ENCODE measurements around the gene SRSF8. TPM values are rescaled to one million over a fixed set of nuclear protein-coding genes. Genes with fewer than 3 reads are reported as not detected.

SRSF8 gene
- total and polyA plus RNA-seq, 9 of the 15 experiments (the other 6 are each of a cell fraction or from before 2014, with no cell fraction given), result 18.0 to 53.4 (median 27.9) TPM

DNA sequence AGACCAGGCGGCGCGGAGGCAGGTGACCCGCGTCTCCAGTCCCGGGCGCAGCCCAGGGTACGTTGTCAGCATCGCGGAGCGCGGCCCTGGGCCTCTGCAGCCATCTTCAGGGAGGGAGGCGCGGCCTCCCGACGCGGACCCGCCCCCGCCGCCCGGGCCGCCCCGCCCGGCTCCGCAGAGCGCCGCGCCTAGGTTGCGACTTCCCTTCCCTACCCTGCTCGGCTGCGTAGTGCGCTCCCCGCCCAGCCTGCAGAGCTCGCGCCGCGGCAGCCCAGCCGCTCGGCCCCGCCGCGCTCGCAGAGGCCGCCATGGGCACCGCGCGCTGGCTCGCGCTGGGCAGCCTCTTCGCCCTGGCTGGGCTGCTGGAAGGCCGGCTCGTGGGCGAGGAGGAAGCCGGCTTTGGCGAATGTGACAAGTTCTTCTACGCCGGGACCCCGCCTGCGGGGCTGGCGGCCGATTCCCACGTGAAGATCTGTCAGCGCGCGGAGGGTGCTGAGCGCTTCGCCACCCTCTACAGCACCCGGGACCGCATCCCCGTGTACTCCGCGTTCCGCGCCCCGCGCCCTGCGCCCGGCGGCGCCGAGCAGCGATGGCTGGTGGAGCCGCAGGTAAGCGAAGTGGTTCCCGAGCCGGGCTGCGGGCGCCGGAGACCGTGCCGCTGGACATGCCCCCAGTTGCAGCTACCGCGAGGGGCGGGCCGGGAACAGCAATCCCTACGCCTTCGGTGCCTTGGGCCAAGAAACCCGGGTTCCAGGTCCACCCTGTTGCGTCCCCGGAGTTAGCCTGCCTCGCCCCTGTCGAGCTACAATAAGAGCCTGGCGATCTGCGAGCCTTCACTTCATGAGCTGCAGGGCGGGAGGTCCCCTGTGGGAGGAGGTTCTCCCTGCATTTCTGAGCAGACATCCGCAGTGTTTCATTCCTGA is 23.2 kb downstream of the SRSF8 start, which contains the start of gene ENDOD1 (continued):
- TF ChIP-seq KDM5B (IDR thresholded peaks at IDR 0.05; ENCODE audit: insufficient replicate concordance, low read depth, low read length) (peak; percentile 79), TBP (optimal IDR thresholded peaks at IDR 0.05; ENCODE audit: low read depth, low read length) (peak; percentile 43), TGIF2 (CRISPR knock-in tag; IDR thresholded peaks at IDR 0.05) (peak; percentile 96; the same call in 1 of the 2 replicates), POLR2AphosphoS5 (IDR thresholded peaks at IDR 0.05; ENCODE audit: control insufficient read depth, insufficient read depth, low read depth, low read length) (peak; percentile 50; the same call in 1 of the 2 replicates), CXXC5 (CRISPR knock-in tag; IDR thresholded peaks at IDR 0.05) (peak; percentile 90), E2F3 (CRISPR knock-in tag; IDR thresholded peaks at IDR 0.05) (peak; percentile 38), ZBTB17 (CRISPR knock-in tag; IDR thresholded peaks at IDR 0.05) (0 out of 2 replicates have a peak, but pooled peaks have one; percentile 63), SMAD4 (CRISPR knock-in tag; conservative IDR thresholded peaks at IDR 0.05) (peak; percentile 72), ZNF444 (CRISPR knock-in tag; IDR thresholded peaks at IDR 0.05) (no peak), SAP30 (IDR thresholded peaks at IDR 0.05; ENCODE audit: borderline replicate concordance, insufficient read depth, low read depth, low read length, poor library complexity, severe bottlenecking) (peak; percentile 82)
- TF ChIP-seq, protein P1, sequence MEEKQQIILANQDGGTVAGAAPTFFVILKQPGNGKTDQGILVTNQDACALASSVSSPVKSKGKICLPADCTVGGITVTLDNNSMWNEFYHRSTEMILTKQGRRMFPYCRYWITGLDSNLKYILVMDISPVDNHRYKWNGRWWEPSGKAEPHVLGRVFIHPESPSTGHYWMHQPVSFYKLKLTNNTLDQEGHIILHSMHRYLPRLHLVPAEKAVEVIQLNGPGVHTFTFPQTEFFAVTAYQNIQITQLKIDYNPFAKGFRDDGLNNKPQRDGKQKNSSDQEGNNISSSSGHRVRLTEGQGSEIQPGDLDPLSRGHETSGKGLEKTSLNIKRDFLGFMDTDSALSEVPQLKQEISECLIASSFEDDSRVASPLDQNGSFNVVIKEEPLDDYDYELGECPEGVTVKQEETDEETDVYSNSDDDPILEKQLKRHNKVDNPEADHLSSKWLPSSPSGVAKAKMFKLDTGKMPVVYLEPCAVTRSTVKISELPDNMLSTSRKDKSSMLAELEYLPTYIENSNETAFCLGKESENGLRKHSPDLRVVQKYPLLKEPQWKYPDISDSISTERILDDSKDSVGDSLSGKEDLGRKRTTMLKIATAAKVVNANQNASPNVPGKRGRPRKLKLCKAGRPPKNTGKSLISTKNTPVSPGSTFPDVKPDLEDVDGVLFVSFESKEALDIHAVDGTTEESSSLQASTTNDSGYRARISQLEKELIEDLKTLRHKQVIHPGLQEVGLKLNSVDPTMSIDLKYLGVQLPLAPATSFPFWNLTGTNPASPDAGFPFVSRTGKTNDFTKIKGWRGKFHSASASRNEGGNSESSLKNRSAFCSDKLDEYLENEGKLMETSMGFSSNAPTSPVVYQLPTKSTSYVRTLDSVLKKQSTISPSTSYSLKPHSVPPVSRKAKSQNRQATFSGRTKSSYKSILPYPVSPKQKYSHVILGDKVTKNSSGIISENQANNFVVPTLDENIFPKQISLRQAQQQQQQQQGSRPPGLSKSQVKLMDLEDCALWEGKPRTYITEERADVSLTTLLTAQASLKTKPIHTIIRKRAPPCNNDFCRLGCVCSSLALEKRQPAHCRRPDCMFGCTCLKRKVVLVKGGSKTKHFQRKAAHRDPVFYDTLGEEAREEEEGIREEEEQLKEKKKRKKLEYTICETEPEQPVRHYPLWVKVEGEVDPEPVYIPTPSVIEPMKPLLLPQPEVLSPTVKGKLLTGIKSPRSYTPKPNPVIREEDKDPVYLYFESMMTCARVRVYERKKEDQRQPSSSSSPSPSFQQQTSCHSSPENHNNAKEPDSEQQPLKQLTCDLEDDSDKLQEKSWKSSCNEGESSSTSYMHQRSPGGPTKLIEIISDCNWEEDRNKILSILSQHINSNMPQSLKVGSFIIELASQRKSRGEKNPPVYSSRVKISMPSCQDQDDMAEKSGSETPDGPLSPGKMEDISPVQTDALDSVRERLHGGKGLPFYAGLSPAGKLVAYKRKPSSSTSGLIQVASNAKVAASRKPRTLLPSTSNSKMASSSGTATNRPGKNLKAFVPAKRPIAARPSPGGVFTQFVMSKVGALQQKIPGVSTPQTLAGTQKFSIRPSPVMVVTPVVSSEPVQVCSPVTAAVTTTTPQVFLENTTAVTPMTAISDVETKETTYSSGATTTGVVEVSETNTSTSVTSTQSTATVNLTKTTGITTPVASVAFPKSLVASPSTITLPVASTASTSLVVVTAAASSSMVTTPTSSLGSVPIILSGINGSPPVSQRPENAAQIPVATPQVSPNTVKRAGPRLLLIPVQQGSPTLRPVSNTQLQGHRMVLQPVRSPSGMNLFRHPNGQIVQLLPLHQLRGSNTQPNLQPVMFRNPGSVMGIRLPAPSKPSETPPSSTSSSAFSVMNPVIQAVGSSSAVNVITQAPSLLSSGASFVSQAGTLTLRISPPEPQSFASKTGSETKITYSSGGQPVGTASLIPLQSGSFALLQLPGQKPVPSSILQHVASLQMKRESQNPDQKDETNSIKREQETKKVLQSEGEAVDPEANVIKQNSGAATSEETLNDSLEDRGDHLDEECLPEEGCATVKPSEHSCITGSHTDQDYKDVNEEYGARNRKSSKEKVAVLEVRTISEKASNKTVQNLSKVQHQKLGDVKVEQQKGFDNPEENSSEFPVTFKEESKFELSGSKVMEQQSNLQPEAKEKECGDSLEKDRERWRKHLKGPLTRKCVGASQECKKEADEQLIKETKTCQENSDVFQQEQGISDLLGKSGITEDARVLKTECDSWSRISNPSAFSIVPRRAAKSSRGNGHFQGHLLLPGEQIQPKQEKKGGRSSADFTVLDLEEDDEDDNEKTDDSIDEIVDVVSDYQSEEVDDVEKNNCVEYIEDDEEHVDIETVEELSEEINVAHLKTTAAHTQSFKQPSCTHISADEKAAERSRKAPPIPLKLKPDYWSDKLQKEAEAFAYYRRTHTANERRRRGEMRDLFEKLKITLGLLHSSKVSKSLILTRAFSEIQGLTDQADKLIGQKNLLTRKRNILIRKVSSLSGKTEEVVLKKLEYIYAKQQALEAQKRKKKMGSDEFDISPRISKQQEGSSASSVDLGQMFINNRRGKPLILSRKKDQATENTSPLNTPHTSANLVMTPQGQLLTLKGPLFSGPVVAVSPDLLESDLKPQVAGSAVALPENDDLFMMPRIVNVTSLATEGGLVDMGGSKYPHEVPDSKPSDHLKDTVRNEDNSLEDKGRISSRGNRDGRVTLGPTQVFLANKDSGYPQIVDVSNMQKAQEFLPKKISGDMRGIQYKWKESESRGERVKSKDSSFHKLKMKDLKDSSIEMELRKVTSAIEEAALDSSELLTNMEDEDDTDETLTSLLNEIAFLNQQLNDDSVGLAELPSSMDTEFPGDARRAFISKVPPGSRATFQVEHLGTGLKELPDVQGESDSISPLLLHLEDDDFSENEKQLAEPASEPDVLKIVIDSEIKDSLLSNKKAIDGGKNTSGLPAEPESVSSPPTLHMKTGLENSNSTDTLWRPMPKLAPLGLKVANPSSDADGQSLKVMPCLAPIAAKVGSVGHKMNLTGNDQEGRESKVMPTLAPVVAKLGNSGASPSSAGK (IDR thresholded peaks at IDR 0.05), result peak; percentile 34; the same call in 1 of the 2 replicates
- TF ChIP-seq, protein P2, sequence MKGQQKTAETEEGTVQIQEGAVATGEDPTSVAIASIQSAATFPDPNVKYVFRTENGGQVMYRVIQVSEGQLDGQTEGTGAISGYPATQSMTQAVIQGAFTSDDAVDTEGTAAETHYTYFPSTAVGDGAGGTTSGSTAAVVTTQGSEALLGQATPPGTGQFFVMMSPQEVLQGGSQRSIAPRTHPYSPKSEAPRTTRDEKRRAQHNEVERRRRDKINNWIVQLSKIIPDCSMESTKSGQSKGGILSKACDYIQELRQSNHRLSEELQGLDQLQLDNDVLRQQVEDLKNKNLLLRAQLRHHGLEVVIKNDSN (CRISPR knock-in tag; IDR thresholded peaks at IDR 0.05), result no peak
